Measurements from ENCODE around the gene N4BP2L2.

N4BP2L2 gene

GRCh38 chr13:32538621-32539246 is at the start of gene N4BP2L2:
Gene N4BP2L2 (minus strand): TSS chr13:32538795. CDS start chr13:32537027, 1,768 bp downstream.
- 0 out of 2 replicates have a peak, but pooled peaks have one; percentile 4 for TF ChIP-seq CTCF (IDR thresholded peaks at IDR 0.05; ENCODE audit: control insufficient read depth, extremely low read depth, insufficient read depth)
- peak; percentile 87 for DNase-seq (ENCODE audit: low read depth)
- H3K4me3 ChIP-seq (ENCODE audit: low read depth, low read length), result peak within 1 kb of the TSS; percentile 62

GRCh38 chr13:32587811-32588170 is 49.2 kb upstream of the N4BP2L2 start:
- peak overlapping the region; percentile 77 for H3K4me3 ChIP-seq (ENCODE audit: low read depth, low read length)
- no peak for TF ChIP-seq CTCF (IDR thresholded peaks at IDR 0.05; ENCODE audit: control insufficient read depth, extremely low read depth, insufficient read depth)
- no peak for DNase-seq (ENCODE audit: low read depth)

GRCh38 chr13:32587011-32587810 is 48.6 kb upstream of the N4BP2L2 start:
- TF ChIP-seq CTCF (IDR thresholded peaks at IDR 0.05; ENCODE audit: control insufficient read depth, extremely low read depth, insufficient read depth), result peak; percentile 39; the same call in 1 of the 2 replicates
- H3K4me3 ChIP-seq (ENCODE audit: low read depth, low read length), result peak overlapping the region; percentile 77
- no peak for DNase-seq (ENCODE audit: low read depth)

- DNase-seq (ENCODE audit: low read depth), result peak; percentile 59
- peak; percentile 89 for TF ChIP-seq CTCF (IDR thresholded peaks at IDR 0.05; ENCODE audit: control insufficient read depth, extremely low read depth, insufficient read depth)
- H3K4me3 ChIP-seq (ENCODE audit: low read depth, low read length), result peak within 1 kb of the TSS; percentile 77
Observed at GRCh38 chr13:32586080-32586900, 47.7 kb upstream of the N4BP2L2 start, which contains the start of gene PDS5B. Gene PDS5B (plus strand): TSS chr13:32586452. CDS start chr13:32648773, 62,321 bp downstream.

- TF ChIP-seq CTCF (IDR thresholded peaks at IDR 0.05; ENCODE audit: control insufficient read depth, extremely low read depth, insufficient read depth), result no peak
- no peak for DNase-seq (ENCODE audit: low read depth)
- peak overlapping the region; percentile 43 for H3K4me3 ChIP-seq (ENCODE audit: low read depth, low read length)
Observed at GRCh38 chr13:32585550-32586079, 47.0 kb upstream of the N4BP2L2 start.

- no peak for TF ChIP-seq CTCF (IDR thresholded peaks at IDR 0.05; ENCODE audit: control insufficient read depth, extremely low read depth, insufficient read depth)
- DNase-seq (ENCODE audit: low read depth), result no peak
- H3K4me3 ChIP-seq (ENCODE audit: low read depth, low read length), result no peak overlapping the region
Observed at GRCh38 chr13:32582991-32583390, 44.4 kb upstream of the N4BP2L2 start.
